Skeletal muscle satellite cell (primary cell): Measurements from ENCODE around the gene GLG1. TPM values are rescaled to one million over a fixed set of nuclear protein-coding genes. Genes with fewer than 3 reads are reported as not detected.
"Not testable (repeated sequence)": the region's sequence is repeated elsewhere in the genome, so short reads cannot be mapped to it uniquely, and the experiment has no call there.

ENCODE experiments used
- H3K27me3 ChIP-seq: 2 replicates; pipeline ENCODE4 v1.7.0; 2013; ENCODE audit warnings: low read length; ENCODE audit not compliant: control insufficient read depth, insufficient read depth
- H3K36me3 ChIP-seq: 2 replicates; pipeline ENCODE4 v1.7.0; 2013; ENCODE audit warnings: mild to moderate bottlenecking, control low read depth, low read length; ENCODE audit not compliant: insufficient read depth
- H3K4me1 ChIP-seq: 2 replicates; pipeline ENCODE4 v1.7.0; 2013; ENCODE audit warnings: low read length; ENCODE audit not compliant: control insufficient read depth, insufficient read depth
- H3K4me2 ChIP-seq: 2 replicates; pipeline ENCODE4 v1.7.0; 2013; ENCODE audit warnings: mild to moderate bottlenecking, low read length
- H3K4me3 ChIP-seq: 2 replicates; pipeline ENCODE4 v1.7.0; 2013; ENCODE audit warnings: low read length
- H3K9ac ChIP-seq: 2 replicates; pipeline ENCODE4 v1.7.0; 2013; ENCODE audit warnings: mild to moderate bottlenecking, low read depth, low read length, moderate library complexity
- H3K9me3 ChIP-seq: replicated peaks from 2 replicates; pipeline ENCODE4 v1.7.0; 2013; ENCODE audit warnings: mild to moderate bottlenecking, control low read depth, low read length
- small RNA-seq: library from RNA; depleted of rRNA; stranded (forward); fragments of <200 nt; gene quantifications from one replicate; pipeline ENCODE3, GENCODE V24; 2012

GLG1 gene

GRCh38 chr16:74410057-74410957, 196.6 kb downstream of the GLG1 start:
- H3K4me2 ChIP-seq, H3K9me3 ChIP-seq, H3K4me1 ChIP-seq, H3K9ac ChIP-seq, H3K4me3 ChIP-seq, H3K27me3 ChIP-seq, H3K36me3 ChIP-seq: not testable (repeated sequence)

DNA sequence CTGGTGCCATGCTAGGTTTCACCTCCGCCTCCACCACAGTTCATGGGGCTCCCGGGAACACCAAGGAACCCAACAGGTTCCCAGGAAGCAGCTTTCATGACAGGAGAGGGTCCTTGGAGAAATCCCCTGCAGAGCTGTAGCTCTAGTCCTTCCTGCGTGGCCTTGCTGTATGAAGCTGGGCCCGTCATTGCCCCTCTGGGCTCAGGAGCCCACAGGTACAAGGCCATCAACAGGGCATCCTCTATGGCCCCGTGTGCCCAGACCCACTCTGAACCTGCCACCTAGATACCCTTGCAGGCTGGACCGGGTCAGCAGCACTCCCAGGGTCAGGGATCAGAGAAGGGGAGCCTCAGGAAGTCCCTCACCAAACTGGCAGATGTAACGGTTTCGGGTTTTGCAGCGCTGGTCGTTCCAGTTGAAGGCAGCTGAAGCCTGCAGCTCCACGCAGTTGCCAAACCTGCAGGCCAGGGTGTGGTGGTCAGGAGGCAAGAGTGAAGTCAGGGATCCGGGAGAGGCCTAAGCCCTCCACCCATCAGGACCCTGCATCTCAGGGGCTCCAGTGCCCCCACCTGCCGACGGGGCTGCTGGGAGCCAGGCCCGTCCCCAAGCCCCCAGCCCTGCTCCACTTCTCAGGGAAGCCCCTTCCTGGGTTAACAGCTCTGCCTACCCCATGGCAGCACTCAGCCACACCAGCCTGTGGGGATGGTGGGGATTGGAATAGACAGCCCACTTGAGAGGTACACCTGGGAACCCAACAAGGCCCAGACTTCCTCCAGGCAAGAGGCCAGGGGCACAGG, 197.5 kb downstream of the GLG1 start:
- H3K4me1 ChIP-seq, H3K36me3 ChIP-seq, H3K4me2 ChIP-seq, H3K9me3 ChIP-seq, H3K27me3 ChIP-seq, H3K4me3 ChIP-seq, H3K9ac ChIP-seq: not testable (repeated sequence)

DNA sequence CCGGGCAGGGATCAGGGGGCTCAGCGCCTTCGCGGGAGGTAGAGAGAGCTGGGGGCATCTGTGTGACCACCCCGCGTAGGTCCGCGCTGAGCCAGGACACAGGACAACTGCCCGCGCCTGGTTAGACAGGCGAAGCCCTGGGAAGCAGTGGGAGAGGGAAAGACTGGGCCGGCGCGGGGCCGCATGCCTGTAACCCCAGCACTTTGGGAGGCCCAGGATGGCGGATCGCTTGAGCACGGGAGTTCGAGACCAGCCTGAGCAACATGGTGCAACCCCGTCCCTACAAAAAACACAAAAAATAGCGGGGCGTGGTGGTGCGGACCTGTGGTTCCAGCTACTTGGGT, 199.6 kb downstream of the GLG1 start:
- Histone ChIP-seq H3K9ac (peak overlapping the region; percentile 54), H3K4me3 (peak overlapping the region; percentile 46), H3K4me2 (peak overlapping the region; percentile 68)
- not testable (repeated sequence) for H3K9me3 ChIP-seq, H3K27me3 ChIP-seq, H3K4me1 ChIP-seq, H3K36me3 ChIP-seq

GRCh38 chr16:74406600-74407361, 200.1 kb downstream of the GLG1 start:
- H3K9me3 ChIP-seq, H3K4me1 ChIP-seq, H3K27me3 ChIP-seq, H3K36me3 ChIP-seq: not testable (repeated sequence)
- Histone ChIP-seq H3K4me3 (peak overlapping the region; percentile 46), H3K4me2 (peak overlapping the region; percentile 68), H3K9ac (peak overlapping the region; percentile 54)

GRCh38 chr16:74404148-74404933, 202.6 kb downstream of the GLG1 start:
- H3K9me3 ChIP-seq, H3K4me2 ChIP-seq, H3K9ac ChIP-seq, H3K4me1 ChIP-seq, H3K4me3 ChIP-seq, H3K27me3 ChIP-seq, H3K36me3 ChIP-seq: not testable (repeated sequence)

DNA sequence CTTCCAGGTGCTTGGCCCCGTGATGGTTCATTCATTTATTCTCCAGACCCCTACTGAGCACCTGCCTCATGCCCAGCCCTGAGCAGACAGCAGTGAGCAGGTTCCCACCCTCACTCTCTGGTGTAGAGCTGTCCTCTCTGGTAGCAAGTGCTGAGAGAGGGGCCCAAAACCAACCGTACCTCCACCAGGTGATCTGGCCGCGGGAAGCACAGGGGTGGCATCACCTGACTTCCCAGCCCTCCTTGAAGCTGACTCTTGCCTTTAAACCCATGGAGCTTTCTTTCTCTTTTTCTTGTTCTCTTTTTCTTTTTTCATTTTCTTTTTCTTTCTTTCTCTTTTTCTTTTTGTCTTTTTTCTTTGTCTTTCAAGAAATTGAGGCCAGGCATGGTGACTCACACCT, 206.7 kb downstream of the GLG1 start:
- not testable (repeated sequence) for H3K9ac ChIP-seq, H3K27me3 ChIP-seq, H3K4me2 ChIP-seq, H3K4me3 ChIP-seq, H3K36me3 ChIP-seq, H3K9me3 ChIP-seq, H3K4me1 ChIP-seq

- H3K36me3 ChIP-seq, H3K9me3 ChIP-seq, H3K4me3 ChIP-seq, H3K4me1 ChIP-seq, H3K4me2 ChIP-seq, H3K27me3 ChIP-seq, H3K9ac ChIP-seq: not testable (repeated sequence)
These were observed 208.6 kb downstream of the GLG1 start for GRCh38 chr16:74398212-74398895.

Small RNA genes lying within 50 kb of the gene (small RNA-seq; reads per million reads assigned to genes)
- gene RF00019 = not detected
- not detected for gene RNU6-237P
